Uterus (tissue), 4 donors: Measurements from ENCODE around the gene PARD3. TPM values are rescaled to one million over a fixed set of nuclear protein-coding genes. Genes with fewer than 3 reads are reported as not detected.

ENCODE experiments used
- DNase-seq, 2 donors: peaks; one replicate each; pipeline ENCODE4 v3.0.0-alpha.2; 2019 to 2020
- H3K27ac ChIP-seq, 2 donors: fragments of 200-600 bp; sonication (generic); 1 replicate in 1 of 2; 2 replicates in 1 of 2; pipeline ENCODE4 v1.5.1; 2016 to 2018
- H3K27me3 ChIP-seq, 2 donors: fragments of 200-600 bp; sonication (generic); one replicate each; pipeline ENCODE4 v1.5.1; 2018 to 2019; ENCODE audit warnings: control low read depth in 1 of 2
- H3K36me3 ChIP-seq, 2 donors: fragments of 200-600 bp; sonication (generic); one replicate each; pipeline ENCODE4 v1.5.1; 2019; ENCODE audit warnings: control low read depth in 1 of 2
- H3K4me1 ChIP-seq, 2 donors: fragments of 200-600 bp; sonication (generic); one replicate each; pipeline ENCODE4 v1.5.1; 2018 to 2019; ENCODE audit warnings: control low read depth in 1 of 2
- H3K4me3 ChIP-seq, 2 donors: fragments of 200-600 bp; sonication (generic); 1 replicate in 1 of 2; 2 replicates in 1 of 2; pipeline ENCODE4 v1.5.1; 2018 to 2019; ENCODE audit warnings: mild to moderate bottlenecking in 1 of 2
- H3K9me3 ChIP-seq, 2 donors: fragments of 200-600 bp; sonication (generic); one replicate each; pipeline ENCODE4 v1.5.1; 2019; ENCODE audit warnings: control low read depth in 1 of 2
- POLR2A ChIP-seq, 2 donors: fragments of 450-650 bp; IDR thresholded peaks; one replicate each; pipeline ENCODE4 v1.6.1; 2016; ENCODE audit warnings: antibody characterized with exemption in 2 of 2, mild to moderate bottlenecking in 1 of 2, moderate library complexity in 1 of 2
- intact Hi-C: fragments of 100-400 bp; cut with DNase I; formaldehyde crosslinking; loops from one replicate; pipeline ENCODE4 v1.15.1; 2023; ENCODE audit warnings: low total_unique reads
- total RNA-seq, 4 donors: library from RNA; depleted of rRNA in 3 of 4; stranded (reverse); fragments of >200 nt in 3 of 4; gene quantifications; one replicate each; pipeline versions ENCODE4 v1.1.0 to v1.2.4, GENCODE V29; 2014 to 2023
- TF ChIP-seq, protein P1 (sequence below), 4 experiments: fragments of 200-600 bp in 2 of 4; fragments of 450-650 bp in 2 of 4; sonication (generic) in 2 of 4; IDR thresholded peaks; one replicate each; pipeline ENCODE4 v1.5.1; 2016 to 2019; ENCODE audit warnings: antibody characterized with exemption in 4 of 4, mild to moderate bottlenecking in 2 of 4, moderate library complexity in 1 of 4
- donor health status: DM: yes; HTN: yes; CAD: no.

Gene PARD3
- total RNA-seq, 4 donors from 2014 or later, result 42.1 to 96.1 (median 51.5) TPM

DNA sequence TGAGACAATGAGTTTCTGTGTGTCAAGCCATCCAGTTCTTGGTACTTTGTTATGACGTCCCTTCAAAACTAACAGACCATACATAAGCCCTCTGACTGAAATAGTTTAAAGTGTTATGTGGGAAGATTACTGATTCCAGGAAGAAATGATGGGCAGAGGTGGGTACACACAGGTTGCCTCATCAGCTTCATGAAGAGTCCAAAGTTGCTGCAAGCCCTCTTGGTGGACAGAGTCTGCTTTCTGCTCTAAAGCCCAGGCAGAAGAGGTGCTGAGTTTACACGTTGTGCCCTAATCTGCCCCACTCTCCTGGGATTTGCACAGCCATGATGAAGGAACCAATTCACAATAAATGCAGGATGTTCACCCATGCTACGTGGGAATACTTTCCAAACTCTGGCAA, 187.4 kb downstream of the PARD3 start:
- Histone ChIP-seq H3K4me1 (peaks cover 0 to 4% of the 10 kb centered on the region in 2 donors), H3K36me3 (no peaks in the 10 kb centered on the region), H3K27ac (no peak overlapping the region), H3K9me3 (no peaks in the 10 kb centered on the region), H3K4me3 (no peak overlapping the region), H3K27me3 (no peaks in the 10 kb centered on the region)
- no peak for DNase-seq
- intact Hi-C loops, result no loop called here
- no peak for TF ChIP-seq POLR2A (IDR thresholded peaks at IDR 0.05)
- TF ChIP-seq, protein P1, sequence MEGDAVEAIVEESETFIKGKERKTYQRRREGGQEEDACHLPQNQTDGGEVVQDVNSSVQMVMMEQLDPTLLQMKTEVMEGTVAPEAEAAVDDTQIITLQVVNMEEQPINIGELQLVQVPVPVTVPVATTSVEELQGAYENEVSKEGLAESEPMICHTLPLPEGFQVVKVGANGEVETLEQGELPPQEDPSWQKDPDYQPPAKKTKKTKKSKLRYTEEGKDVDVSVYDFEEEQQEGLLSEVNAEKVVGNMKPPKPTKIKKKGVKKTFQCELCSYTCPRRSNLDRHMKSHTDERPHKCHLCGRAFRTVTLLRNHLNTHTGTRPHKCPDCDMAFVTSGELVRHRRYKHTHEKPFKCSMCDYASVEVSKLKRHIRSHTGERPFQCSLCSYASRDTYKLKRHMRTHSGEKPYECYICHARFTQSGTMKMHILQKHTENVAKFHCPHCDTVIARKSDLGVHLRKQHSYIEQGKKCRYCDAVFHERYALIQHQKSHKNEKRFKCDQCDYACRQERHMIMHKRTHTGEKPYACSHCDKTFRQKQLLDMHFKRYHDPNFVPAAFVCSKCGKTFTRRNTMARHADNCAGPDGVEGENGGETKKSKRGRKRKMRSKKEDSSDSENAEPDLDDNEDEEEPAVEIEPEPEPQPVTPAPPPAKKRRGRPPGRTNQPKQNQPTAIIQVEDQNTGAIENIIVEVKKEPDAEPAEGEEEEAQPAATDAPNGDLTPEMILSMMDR (IDR thresholded peaks at IDR 0.05), result no peak

DNA sequence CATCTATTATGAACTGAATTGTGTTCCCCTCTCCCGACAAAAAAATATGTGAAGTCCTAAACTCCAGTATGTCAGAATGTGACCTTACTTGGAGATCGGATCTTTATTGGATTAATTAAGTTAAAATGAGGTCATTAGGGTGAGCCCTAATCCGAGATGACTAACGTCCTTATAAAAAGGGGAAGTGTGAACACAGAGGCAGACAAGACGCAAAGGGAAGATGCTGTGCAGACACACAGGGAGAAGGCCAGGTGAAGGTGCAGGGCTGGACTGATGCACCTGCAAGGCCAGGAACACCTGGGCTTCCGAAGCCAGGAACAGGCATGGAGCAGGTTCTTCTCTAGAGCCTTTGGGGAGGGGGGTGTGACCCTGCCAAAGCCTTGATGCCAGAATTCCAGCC, 187.8 kb downstream of the PARD3 start:
- Histone ChIP-seq H3K36me3 (no peaks in the 10 kb centered on the region), H3K27me3 (no peaks in the 10 kb centered on the region), H3K27ac (no peak overlapping the region), H3K4me3 (no peak overlapping the region), H3K9me3 (no peaks in the 10 kb centered on the region), H3K4me1 (peaks cover 0 to 4% of the 10 kb centered on the region in 2 donors)
- TF ChIP-seq, protein P1 (IDR thresholded peaks at IDR 0.05), result no peak
- TF ChIP-seq POLR2A (IDR thresholded peaks at IDR 0.05), result no peak
- intact Hi-C loops, result no loop called here
- DNase-seq, result no peak

DNA sequence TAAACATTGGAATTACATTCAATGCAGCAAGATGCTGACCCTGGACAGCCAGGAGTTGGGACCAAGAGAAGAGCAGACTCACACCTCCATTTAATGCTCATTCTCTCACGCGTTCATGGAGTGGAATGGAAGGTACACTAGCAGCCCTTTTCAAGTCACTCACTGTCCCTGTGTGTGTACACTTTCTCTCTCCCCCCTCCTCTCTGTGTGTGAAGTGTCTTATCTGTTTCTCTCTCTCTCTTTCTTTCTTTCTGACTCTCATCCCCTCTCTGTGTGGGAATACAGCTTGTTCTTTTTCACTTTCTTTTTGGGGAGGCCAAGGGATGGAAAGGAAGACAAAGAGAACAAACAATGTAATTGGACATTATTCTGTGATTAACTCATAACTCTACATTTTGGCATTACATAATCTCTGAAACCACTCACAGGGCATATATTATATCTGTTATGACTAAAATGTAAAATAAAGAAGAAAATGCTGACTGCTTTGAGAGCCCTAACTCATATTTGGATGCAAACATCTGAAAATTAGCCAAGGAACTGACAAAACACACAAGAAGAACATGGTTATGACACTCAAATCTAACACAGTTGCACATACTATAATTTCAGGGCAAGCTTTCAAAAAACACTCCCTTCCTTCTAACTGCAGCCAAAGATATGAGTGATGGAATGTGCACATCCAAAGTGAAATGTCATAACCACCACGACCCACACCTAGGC, 188.8 kb downstream of the PARD3 start:
- Histone ChIP-seq H3K27ac (no peak overlapping the region), H3K27me3 (no peaks in the 10 kb centered on the region), H3K4me1 (peaks cover 0 to 4% of the 10 kb centered on the region in 2 donors), H3K36me3 (no peaks in the 10 kb centered on the region), H3K9me3 (no peaks in the 10 kb centered on the region), H3K4me3 (no peak overlapping the region)
- no peak for TF ChIP-seq POLR2A (IDR thresholded peaks at IDR 0.05)
- TF ChIP-seq, protein P1 (IDR thresholded peaks at IDR 0.05), result no peak
- no peak for DNase-seq
- intact Hi-C loops, result no loop called here

DNA sequence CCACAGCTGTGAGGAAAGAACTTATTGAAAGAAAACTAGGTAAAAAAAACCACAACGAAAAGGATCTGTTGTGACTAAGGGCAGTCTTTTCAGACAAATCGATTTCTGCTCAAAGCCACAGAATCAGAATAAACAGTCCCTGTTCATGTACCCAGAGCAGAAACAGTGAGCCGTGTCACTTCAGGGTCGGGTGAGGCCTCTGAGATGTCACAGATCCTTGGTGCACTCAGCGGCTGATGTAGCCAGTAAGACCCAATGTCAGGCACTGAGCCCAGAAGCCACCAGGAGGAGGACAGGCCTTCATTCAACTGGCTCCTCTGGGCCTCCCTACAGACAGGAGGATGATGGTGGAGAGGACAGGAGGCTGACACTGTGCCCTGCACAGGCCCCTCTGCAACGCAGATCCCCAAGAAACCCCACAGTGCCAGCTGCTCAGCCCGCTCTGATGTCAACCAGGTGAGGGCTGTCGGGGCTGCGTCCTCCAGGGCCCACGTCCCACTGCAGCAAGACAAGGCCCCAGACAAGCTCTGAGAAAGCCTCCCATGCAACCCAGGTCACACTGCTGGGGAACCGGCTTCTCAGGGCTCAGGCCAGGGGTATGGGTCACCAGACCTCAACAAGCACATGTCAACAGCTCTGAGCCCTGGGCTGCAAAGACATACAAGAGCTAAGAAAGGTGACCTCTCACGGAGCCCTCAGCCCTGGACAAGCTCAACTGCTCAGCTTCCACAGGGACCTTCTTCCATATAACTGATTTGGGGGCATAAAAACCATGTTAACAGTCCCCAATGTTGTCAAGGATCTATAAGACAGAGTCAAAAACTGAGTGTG, 190.6 kb downstream of the PARD3 start:
- intact Hi-C loops, result no loop called here
- no peaks in the 10 kb centered on the region for H3K27me3 ChIP-seq
- H3K27ac ChIP-seq, result no peak overlapping the region
- no peak overlapping the region for H3K4me3 ChIP-seq
- no peak for TF ChIP-seq POLR2A (IDR thresholded peaks at IDR 0.05)
- TF ChIP-seq, protein P1 (IDR thresholded peaks at IDR 0.05), result no peak
- peaks cover 0 to 4% of the 10 kb centered on the region in 2 donors for H3K4me1 ChIP-seq
- no peak for DNase-seq
- no peaks in the 10 kb centered on the region for H3K36me3 ChIP-seq
- no peaks in the 10 kb centered on the region for H3K9me3 ChIP-seq

DNA sequence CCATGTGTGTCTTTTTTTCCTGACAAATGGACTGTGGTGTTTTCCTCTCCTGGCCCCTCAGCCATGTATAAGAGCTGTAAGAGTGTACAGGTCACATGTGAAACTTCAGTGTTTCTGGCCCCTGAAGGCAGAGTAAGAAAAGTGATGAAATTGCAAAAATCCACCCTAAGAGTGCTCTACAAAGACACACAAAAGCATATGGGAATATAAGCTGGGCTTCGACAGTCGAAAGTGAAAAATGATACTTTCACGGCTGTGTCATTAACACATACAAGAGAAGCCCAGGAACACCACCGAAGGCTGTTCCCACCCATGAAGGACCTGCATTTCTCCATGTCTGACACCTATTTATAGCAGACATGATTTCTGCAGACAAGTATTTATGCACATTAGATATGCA, 192.2 kb downstream of the PARD3 start:
- H3K9me3 ChIP-seq, result no peaks in the 10 kb centered on the region
- H3K27me3 ChIP-seq, result no peaks in the 10 kb centered on the region
- peaks cover 0 to 4% of the 10 kb centered on the region in 2 donors for H3K4me1 ChIP-seq
- H3K36me3 ChIP-seq, result no peaks in the 10 kb centered on the region
- no peak overlapping the region for H3K4me3 ChIP-seq
- TF ChIP-seq, protein P1 (IDR thresholded peaks at IDR 0.05), result no peak
- no peak for TF ChIP-seq POLR2A (IDR thresholded peaks at IDR 0.05)
- intact Hi-C loops, result no loop called here
- no peak overlapping the region for H3K27ac ChIP-seq
- no peak for DNase-seq
